ENCODE measurements around the gene NEK7. TPM values are rescaled to one million over a fixed set of nuclear protein-coding genes. Genes with fewer than 3 reads are reported as not detected.

Gene NEK7
- total and polyA plus RNA-seq, 7 donors: 15.2 to 312 (median 171) TPM

DNA sequence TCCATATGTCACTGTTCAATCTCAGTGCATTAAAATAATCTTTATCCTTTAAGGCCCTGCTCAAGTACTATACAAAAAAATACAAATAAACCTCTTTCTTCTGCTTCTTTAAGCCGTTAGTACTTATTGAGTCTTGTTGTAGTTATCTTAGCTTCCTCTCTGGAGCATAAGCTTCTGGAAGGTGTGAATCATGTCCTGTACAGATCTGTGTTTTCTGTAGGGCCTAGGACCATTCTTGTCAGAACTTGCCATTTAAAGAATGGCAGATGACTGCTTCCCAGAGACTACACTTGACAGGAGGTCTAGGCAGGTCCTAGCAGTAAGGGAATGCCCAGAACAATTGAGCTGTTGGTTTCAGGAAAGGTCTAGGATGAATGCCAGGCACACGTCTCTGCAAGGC is 12.9 kb downstream of the NEK7 start:
- DNase-seq: no peak
- no peaks in the 10 kb centered on the region for H3K36me3 ChIP-seq
- no peaks in the 10 kb centered on the region for H3K9me3 ChIP-seq
- WGBS, 2 donors: 77 to 80% methylated on average over 2 of the region's 2 CpGs
- peaks cover 0 to 83% (median 60%) of the 10 kb centered on the region in 4 donors for H3K4me1 ChIP-seq
- H3K4me3 ChIP-seq: no peak overlapping the region
- intact Hi-C loops (cut with DNase I): no loop called here
- no peaks in the 10 kb centered on the region for H3K27me3 ChIP-seq
- no peak overlapping the region for H3K27ac ChIP-seq
- no peak for TF ChIP-seq POLR2A (IDR thresholded peaks at IDR 0.05)
- TF ChIP-seq CTCF (IDR thresholded peaks at IDR 0.05): no peak
- no peak for TF ChIP-seq POLR2AphosphoS5 (IDR thresholded peaks at IDR 0.05)
- no peak for TF ChIP-seq EP300 (IDR thresholded peaks at IDR 0.05)

- no peaks in the 10 kb centered on the region for H3K27me3 ChIP-seq
- no peak overlapping the region for H3K27ac ChIP-seq
- intact Hi-C loops (cut with DNase I): no loop called here
- no peaks in the 10 kb centered on the region for H3K9me3 ChIP-seq
- WGBS, 2 donors: 65 to 78% methylated on average over 5 of the region's 5 CpGs
- no peak for DNase-seq
- TF ChIP-seq EP300 (IDR thresholded peaks at IDR 0.05) (no peak), CTCF (IDR thresholded peaks at IDR 0.05) (no peak)
- H3K36me3 ChIP-seq: no peaks in the 10 kb centered on the region
- peaks cover 0 to 96% (median 71%) of the 10 kb centered on the region in 4 donors for H3K4me1 ChIP-seq
- H3K4me3 ChIP-seq: no peak overlapping the region
Observed at GRCh38 chr1:198171667-198172540, 15.1 kb downstream of the NEK7 start.

DNA sequence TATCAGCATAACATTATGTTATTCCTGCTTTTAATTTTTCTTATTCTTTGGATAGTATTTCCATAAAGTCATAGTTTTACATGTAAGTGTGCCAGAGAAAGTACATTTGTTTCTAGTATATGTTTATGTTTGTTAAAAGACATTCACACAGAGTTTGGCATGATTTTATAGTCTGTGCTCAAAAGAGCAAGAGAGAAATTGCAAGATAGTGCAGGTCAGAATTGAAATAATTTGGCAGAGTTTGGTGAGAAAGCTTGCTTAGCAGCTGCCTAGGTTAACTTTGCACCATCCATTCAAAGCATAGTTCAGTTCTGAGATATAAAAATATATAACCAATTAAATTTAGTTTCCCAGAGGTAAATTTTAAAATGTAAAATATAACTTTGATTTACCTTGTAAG is 17.0 kb downstream of the NEK7 start:
- no peaks in the 10 kb centered on the region for H3K27me3 ChIP-seq
- H3K4me1 ChIP-seq: peaks cover 0 to 78% (median 58%) of the 10 kb centered on the region in 4 donors
- H3K4me3 ChIP-seq: no peak overlapping the region
- no peak for DNase-seq
- intact Hi-C loops (cut with DNase I): no loop called here
- no peaks in the 10 kb centered on the region for H3K36me3 ChIP-seq
- no peak overlapping the region for H3K27ac ChIP-seq
- TF ChIP-seq CTCF (IDR thresholded peaks at IDR 0.05) (no peak), POLR2AphosphoS5 (IDR thresholded peaks at IDR 0.05) (no peak), EP300 (IDR thresholded peaks at IDR 0.05) (no peak), POLR2A (IDR thresholded peaks at IDR 0.05) (no peak)
- no peaks in the 10 kb centered on the region for H3K9me3 ChIP-seq

- H3K4me3 ChIP-seq: no peak overlapping the region
Observed at GRCh38 chr1:198174297-198174696, 17.5 kb downstream of the NEK7 start.

More at GRCh38 chr1:198174297-198174696, 17.5 kb downstream of the NEK7 start:
- no peak for DNase-seq
- TF ChIP-seq POLR2AphosphoS5 (IDR thresholded peaks at IDR 0.05): no peak
- TF ChIP-seq EP300 (IDR thresholded peaks at IDR 0.05): no peak
- no peak for TF ChIP-seq CTCF (IDR thresholded peaks at IDR 0.05)
- no peak for TF ChIP-seq POLR2A (IDR thresholded peaks at IDR 0.05)
- H3K9me3 ChIP-seq: no peaks in the 10 kb centered on the region
- no peaks in the 10 kb centered on the region for H3K36me3 ChIP-seq
- intact Hi-C loops (cut with DNase I): no loop called here
- WGBS, 2 donors: 40 to 70% methylated on average over 5 of the region's 5 CpGs
- H3K4me1 ChIP-seq: peaks cover 0 to 74% (median 59%) of the 10 kb centered on the region in 4 donors
- H3K27ac ChIP-seq: no peak overlapping the region
- no peaks in the 10 kb centered on the region for H3K27me3 ChIP-seq

Data from sigmoid colon (tissue), 7 donors.